Stimulated activated naive CD8-positive, alpha-beta T cell treated with anti-CD3 and anti-CD28 coated beads, Interleukin-15, Interleukin-2, amounts not matched to agents 100 U/mL and 50 U/mL, for 24 hours (primary cell): ENCODE results near the gene ST7.

ENCODE experiments used
- ATAC-seq: fragments of 150-1000 bp; cut with Tn5 transposase; one replicate; pipeline ENCODE4 v1.10.0; 2021
- DNase-seq: peaks from one replicate; pipeline ENCODE4 v3.0.0; 2021

ST7 gene

GRCh38 chr7:117067340-117067739 lies 114.0 kb downstream of the ST7 start:
- DNase-seq (no peak), ATAC-seq (no peak)

- peak; percentile 32 for ATAC-seq
- DNase-seq: no peak
These were observed 115.3 kb downstream of the ST7 start for GRCh38 chr7:117068511-117069145.

GRCh38 chr7:117069379-117069778 lies 116.1 kb downstream of the ST7 start:
- DNase-seq: no peak
- no peak for ATAC-seq

- DNase-seq (no peak), ATAC-seq (no peak)
These were observed 118.2 kb downstream of the ST7 start for GRCh38 chr7:117071551-117071950.

- DNase-seq (no peak), ATAC-seq (no peak)
These were observed 119.4 kb downstream of the ST7 start for GRCh38 chr7:117072620-117073118.

GRCh38 chr7:117074378-117074777 lies 121.1 kb downstream of the ST7 start:
- ATAC-seq: no peak
- no peak for DNase-seq

- no peak for DNase-seq
- no peak for ATAC-seq
These were observed 122.6 kb downstream of the ST7 start for GRCh38 chr7:117075934-117076333.

- ATAC-seq: no peak
- DNase-seq: no peak
These were observed 123.2 kb downstream of the ST7 start for GRCh38 chr7:117076426-117076943.

GRCh38 chr7:117077658-117078057 lies 124.4 kb downstream of the ST7 start:
- DNase-seq (no peak), ATAC-seq (no peak)

- DNase-seq (no peak), ATAC-seq (no peak)
These were observed 129.3 kb downstream of the ST7 start for GRCh38 chr7:117082647-117083046.

- ATAC-seq (no peak), DNase-seq (no peak)
These were observed 130.3 kb downstream of the ST7 start for GRCh38 chr7:117083648-117084047.

GRCh38 chr7:117084286-117084685 lies 131.0 kb downstream of the ST7 start:
- no peak for ATAC-seq
- no peak for DNase-seq

- no peak for ATAC-seq
- no peak for DNase-seq
These were observed 132.0 kb downstream of the ST7 start for GRCh38 chr7:117085275-117085674.

GRCh38 chr7:117085769-117086463 lies 132.6 kb downstream of the ST7 start:
- DNase-seq (no peak), ATAC-seq (peak; percentile 62)

GRCh38 chr7:117086788-117087187 lies 133.5 kb downstream of the ST7 start:
- ATAC-seq (peak; percentile 74), DNase-seq (peak; percentile 27)

- ATAC-seq: peak; percentile 16
- DNase-seq: no peak
These were observed 134.5 kb downstream of the ST7 start for GRCh38 chr7:117087639-117088396.

GRCh38 chr7:117088623-117089194 lies 135.4 kb downstream of the ST7 start:
- no peak for DNase-seq
- no peak for ATAC-seq

- no peak for ATAC-seq
- DNase-seq: no peak
These were observed 137.5 kb downstream of the ST7 start for GRCh38 chr7:117090791-117091190.

- no peak for ATAC-seq
- DNase-seq: no peak
These were observed 138.4 kb downstream of the ST7 start for GRCh38 chr7:117091721-117092120.

GRCh38 chr7:117092785-117093184 lies 139.5 kb downstream of the ST7 start:
- ATAC-seq: no peak
- DNase-seq: no peak

- DNase-seq (no peak), ATAC-seq (no peak)
These were observed 141.2 kb downstream of the ST7 start for GRCh38 chr7:117094457-117094856.

GRCh38 chr7:117095055-117095454 lies 141.8 kb downstream of the ST7 start:
- no peak for DNase-seq
- ATAC-seq: no peak

- DNase-seq (no peak), ATAC-seq (no peak)
These were observed 143.0 kb downstream of the ST7 start for GRCh38 chr7:117096330-117096729.
